CD4-positive, CD25-positive, alpha-beta regulatory T cell (primary cell): ENCODE data around the gene PCSK4. TPM values are rescaled to one million over a fixed set of nuclear protein-coding genes. Genes with fewer than 3 reads are reported as not detected.
"Not testable (repeated sequence)": the region's sequence is repeated elsewhere in the genome, so short reads cannot be mapped to it uniquely, and the experiment has no call there.

ENCODE experiments used
- ATAC-seq, 2 donors: fragments of 150-1000 bp; cut with Tn5 transposase; one replicate each; pipeline ENCODE4 v1.10.0; 2021; ENCODE audit warnings: low read depth in 2 of 2, moderate number of reproducible peaks in 2 of 2, moderate library complexity in 1 of 2
- DNase-seq, 3 donors: peaks; one replicate each; pipeline versions ENCODE4 v3.0.0 to v3.0.0-alpha.2; 2012 to 2022; ENCODE audit warnings: mixed read lengths in 1 of 3
- H3K27ac ChIP-seq: one replicate; pipeline ENCODE4 v1.7.0; 2013; ENCODE audit warnings: mild to moderate bottlenecking, low read length; ENCODE audit not compliant: insufficient read depth, poor library complexity, severe bottlenecking
- H3K27me3 ChIP-seq: one replicate; pipeline ENCODE4 v1.7.0; 2013; ENCODE audit warnings: low read length; ENCODE audit not compliant: control insufficient read depth, insufficient read depth
- H3K36me3 ChIP-seq: one replicate; pipeline ENCODE4 v1.7.0; 2013; ENCODE audit warnings: mild to moderate bottlenecking, low read length, moderate library complexity; ENCODE audit not compliant: control insufficient read depth, insufficient read depth
- H3K4me1 ChIP-seq: 2 replicates; pipeline ENCODE4 v1.7.0; 2013; ENCODE audit warnings: mild to moderate bottlenecking, low read length; ENCODE audit not compliant: insufficient read depth, control insufficient read depth, poor library complexity, severe bottlenecking
- H3K4me3 ChIP-seq: one replicate; pipeline ENCODE4 v1.7.0; 2013; ENCODE audit warnings: low read depth, mild to moderate bottlenecking, low read length, moderate library complexity
- H3K9me3 ChIP-seq, 2 experiments: 1 replicate in 1 of 2; 2 replicates in 1 of 2; pipeline ENCODE4 v1.7.0; 2013; ENCODE audit warnings: low read length in 2 of 2, mild to moderate bottlenecking in 1 of 2, moderate library complexity in 1 of 2; ENCODE audit not compliant: control insufficient read depth in 2 of 2
- H3K27ac Mint-ChIP-seq, 3 donors: one replicate each; pipeline ENCODE4 v1.8.0; 2020 to 2022; ENCODE audit warnings: mild to moderate bottlenecking in 3 of 3, mixed read lengths in 3 of 3, moderate library complexity in 2 of 3
- H3K27me3 Mint-ChIP-seq: one replicate; pipeline ENCODE4 v1.8.0; 2022; ENCODE audit warnings: mild to moderate bottlenecking, mixed read lengths
- H3K36me3 Mint-ChIP-seq: one replicate; pipeline ENCODE4 v1.8.0; 2020; ENCODE audit warnings: mixed read lengths
- H3K4me1 Mint-ChIP-seq, 4 donors: one replicate each; pipeline ENCODE4 v1.8.0; 2020 to 2022; ENCODE audit warnings: mixed read lengths in 4 of 4, mild to moderate bottlenecking in 1 of 4
- H3K4me3 Mint-ChIP-seq, 4 donors: one replicate each; pipeline ENCODE4 v1.8.0; 2020 to 2022; ENCODE audit warnings: mild to moderate bottlenecking in 4 of 4, mixed read lengths in 4 of 4, moderate library complexity in 3 of 4
- H3K9me3 Mint-ChIP-seq, 7 donors: one replicate each; pipeline ENCODE4 v1.8.0; 2020 to 2022; ENCODE audit warnings: mixed read lengths in 7 of 7, mild to moderate bottlenecking in 3 of 7, moderate library complexity in 2 of 7
- polyA plus RNA-seq, 4 donors: library from polyadenylated mRNA; unstranded; fragments of 300-500 nt; fragmentation: Illumina TruSeq; gene quantifications; one replicate each; pipeline ENCODE4 v1.2.3, GENCODE V29; 2021
- total RNA-seq: library from RNA; stranded (reverse); gene quantifications from one replicate; pipeline ENCODE4 v1.2.3, GENCODE V29; 2022

PCSK4 gene
- total and polyA plus RNA-seq, 5 donors from 2014 or later: 0.08 to 1.3 (median 0.79) TPM; not detected in 1

DNA sequence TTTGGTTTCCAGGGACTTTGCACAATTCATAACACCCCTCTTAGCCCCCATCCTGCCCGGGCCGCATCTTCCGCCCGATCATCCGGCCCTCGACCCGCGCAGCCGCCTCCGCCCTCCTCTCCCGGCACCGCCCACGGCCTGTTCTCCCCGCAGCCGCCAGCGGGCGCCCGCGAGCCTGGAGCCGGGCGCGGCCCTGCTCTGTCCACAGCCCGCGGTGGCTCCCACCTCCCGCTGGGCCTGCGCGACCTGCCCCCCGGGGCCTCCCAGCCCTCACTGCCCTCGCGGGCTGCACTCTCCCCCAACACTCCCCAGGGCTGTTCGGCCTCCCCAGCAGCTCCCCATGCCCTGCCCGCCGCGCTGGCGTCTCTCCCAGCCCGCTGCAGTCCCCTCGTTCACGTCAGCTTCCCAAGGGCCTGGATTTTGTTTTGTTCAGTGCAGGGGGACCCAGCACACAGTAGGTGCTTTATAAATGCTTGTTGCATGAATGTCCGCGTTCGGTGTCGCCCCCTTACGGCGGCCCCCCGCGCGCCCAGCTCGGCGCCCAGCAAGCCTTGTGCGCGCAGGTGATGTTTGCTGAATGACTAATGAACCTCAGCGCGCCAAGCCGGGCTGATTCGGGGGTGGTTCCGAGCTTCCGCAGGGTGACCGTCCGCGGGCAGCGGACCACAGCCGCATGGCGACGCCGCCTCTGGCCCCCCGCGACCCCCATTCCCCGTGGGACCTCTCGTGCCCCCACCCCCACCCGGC is 44.8 kb downstream of the PCSK4 start:
- Histone ChIP-seq H3K9me3 (no peaks in the 10 kb centered on the region), H3K27ac (no peak overlapping the region), H3K36me3 (peaks cover 15% of the 10 kb centered on the region), H3K4me3 (no peak overlapping the region), H3K4me1 (peaks cover 43% of the 10 kb centered on the region), H3K27me3 (peaks cover 6% of the 10 kb centered on the region)
- H3K27me3 Mint-ChIP-seq: peaks cover 35% of the 10 kb centered on the region
- H3K27ac Mint-ChIP-seq: peak overlapping the region in 1 of 3 donors; percentile 69
- DNase-seq: peak; percentile 61 to 77 (median 77)
- H3K36me3 Mint-ChIP-seq: peaks cover 4% of the 10 kb centered on the region
- peak overlapping the region; percentile 71 to 89 (median 80) for H3K4me3 Mint-ChIP-seq
- H3K9me3 Mint-ChIP-seq: peaks cover 0 to 3% (median 0%) of the 10 kb centered on the region in 7 donors
- ATAC-seq: peak; percentile 88 to 90
- peaks cover 0 to 46% (median 15%) of the 10 kb centered on the region in 4 donors for H3K4me1 Mint-ChIP-seq

GRCh38 chr19:1441677-1442438 is 48.3 kb downstream of the PCSK4 start:
- peaks cover 4% of the 10 kb centered on the region for H3K36me3 Mint-ChIP-seq
- ATAC-seq: no peak
- no peak for DNase-seq
- H3K9me3 Mint-ChIP-seq: peaks cover 0 to 2% (median 0%) of the 10 kb centered on the region in 7 donors
- no peak overlapping the region for H3K27ac Mint-ChIP-seq
- Histone ChIP-seq H3K27ac (no peak overlapping the region), H3K4me3 (no peak overlapping the region), H3K36me3 (peaks cover 17% of the 10 kb centered on the region), H3K9me3 (no peaks in the 10 kb centered on the region), H3K4me1 (peaks cover 48% of the 10 kb centered on the region), H3K27me3 (no peaks in the 10 kb centered on the region)
- peaks cover 18% of the 10 kb centered on the region for H3K27me3 Mint-ChIP-seq
- peaks cover 0 to 47% (median 15%) of the 10 kb centered on the region in 4 donors for H3K4me1 Mint-ChIP-seq
- peak overlapping the region; percentile 52 to 98 (median 76) for H3K4me3 Mint-ChIP-seq

DNA sequence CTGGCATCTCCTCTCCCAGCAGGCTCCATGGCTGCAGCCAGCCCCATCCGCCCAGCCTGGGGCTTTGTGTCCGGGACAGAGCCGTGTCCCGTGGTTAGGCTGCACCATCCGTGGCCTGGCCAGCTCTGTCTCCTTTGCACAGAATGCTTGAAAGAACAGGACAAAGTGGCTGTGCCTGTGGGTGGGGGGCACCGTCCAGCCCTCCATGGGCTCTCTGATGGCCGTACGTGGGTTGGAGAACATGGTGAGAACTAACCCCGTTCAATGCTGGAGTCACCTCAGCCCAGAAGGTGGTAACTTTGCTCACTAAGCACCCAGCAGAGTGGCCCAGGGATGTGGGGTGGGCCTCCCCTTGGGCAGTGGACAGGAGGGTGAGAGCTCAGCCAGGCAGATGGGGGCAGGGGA is 49.1 kb downstream of the PCSK4 start:
- peaks cover 0 to 2% (median 0%) of the 10 kb centered on the region in 7 donors for H3K9me3 Mint-ChIP-seq
- H3K27me3 Mint-ChIP-seq: peaks cover 18% of the 10 kb centered on the region
- DNase-seq: no peak
- Histone ChIP-seq H3K4me3 (no peak overlapping the region), H3K4me1 (peaks cover 40% of the 10 kb centered on the region), H3K27ac (no peak overlapping the region), H3K36me3 (peaks cover 17% of the 10 kb centered on the region), H3K9me3 (no peaks in the 10 kb centered on the region), H3K27me3 (no peaks in the 10 kb centered on the region)
- ATAC-seq: no peak
- H3K4me1 Mint-ChIP-seq: peaks cover 0 to 45% (median 15%) of the 10 kb centered on the region in 4 donors
- peak overlapping the region in 3 of 4 donors; percentile 70 to 98 (median 90) for H3K4me3 Mint-ChIP-seq
- H3K36me3 Mint-ChIP-seq: peaks cover 4% of the 10 kb centered on the region
- peak overlapping the region in 1 of 3 donors; percentile 51 for H3K27ac Mint-ChIP-seq

DNA sequence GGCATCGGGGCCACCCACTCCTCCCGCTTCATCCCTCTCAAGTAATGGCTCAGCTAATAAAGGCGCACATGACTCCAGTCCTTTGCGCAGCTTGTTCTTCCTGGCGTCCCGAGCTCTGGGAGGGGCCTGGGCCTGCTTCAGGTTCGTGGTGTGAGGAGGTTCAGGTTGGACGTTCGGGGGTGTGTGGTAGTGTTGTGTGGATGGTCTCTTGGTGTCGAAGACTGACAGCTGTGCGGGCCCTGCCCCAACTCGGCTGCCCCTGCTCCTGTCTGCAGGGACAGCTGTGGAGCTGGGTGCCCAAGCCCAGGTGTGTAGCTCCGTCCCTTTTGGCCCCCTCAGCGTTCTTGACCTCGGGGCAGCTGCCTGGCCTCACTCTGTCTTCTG is 49.7 kb downstream of the PCSK4 start:
- ATAC-seq (no peak), DNase-seq (no peak)
- Histone ChIP-seq H3K36me3 (peaks cover 20% of the 10 kb centered on the region), H3K27me3 (no peaks in the 10 kb centered on the region), H3K27ac (no peak overlapping the region), H3K9me3 (no peaks in the 10 kb centered on the region), H3K4me3 (no peak overlapping the region), H3K4me1 (peaks cover 34% of the 10 kb centered on the region)
- Mint-ChIP-seq H3K27ac (peak overlapping the region; percentile 34 to 75 (median 73)), H3K9me3 (peaks cover 0 to 2% (median 0%) of the 10 kb centered on the region in 7 donors), H3K4me1 (peaks cover 0 to 44% (median 14%) of the 10 kb centered on the region in 4 donors), H3K4me3 (peak overlapping the region; percentile 54 to 98 (median 80)), H3K27me3 (peaks cover 17% of the 10 kb centered on the region), H3K36me3 (peaks cover 5% of the 10 kb centered on the region)

DNA sequence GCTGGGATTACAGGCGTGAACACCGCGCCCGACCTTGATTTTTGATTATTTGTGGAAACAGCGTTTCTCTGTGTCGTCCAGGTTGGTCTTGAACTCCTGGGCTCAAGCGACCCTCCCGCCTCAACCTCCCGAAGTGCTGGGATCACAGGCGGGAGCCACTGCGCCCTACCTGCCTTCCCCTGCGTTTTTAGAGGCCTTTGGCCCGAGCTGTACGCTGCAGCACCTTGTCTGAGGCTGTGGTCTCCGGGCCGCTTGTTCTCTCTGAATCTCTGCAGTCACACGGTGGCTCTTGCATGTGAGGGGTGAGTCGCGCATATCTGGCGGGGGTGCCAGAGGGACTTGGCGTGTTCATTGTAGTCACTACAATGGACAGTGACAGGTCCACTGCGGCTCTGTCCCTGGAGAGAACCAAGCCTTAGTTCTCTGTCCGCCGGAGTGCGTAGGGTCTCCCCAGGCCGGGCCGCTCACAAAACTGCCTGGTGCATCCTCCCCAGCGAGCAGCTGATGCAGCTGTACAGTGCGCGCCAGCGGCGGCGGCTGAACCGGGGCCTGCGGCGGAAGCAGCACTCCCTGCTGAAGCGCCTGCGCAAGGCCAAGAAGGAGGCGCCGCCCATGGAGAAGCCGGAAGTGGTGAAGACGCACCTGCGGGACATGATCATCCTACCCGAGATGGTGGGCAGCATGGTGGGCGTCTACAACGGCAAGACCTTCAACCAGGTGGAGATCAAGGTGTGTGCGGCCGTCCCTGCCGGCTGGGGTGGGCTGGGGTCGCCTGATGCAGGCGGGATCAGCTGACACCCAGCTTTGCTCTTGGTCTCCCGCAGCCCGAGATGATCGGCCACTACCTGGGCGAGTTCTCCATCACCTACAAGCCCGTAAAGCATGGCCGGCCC is 50.4 kb downstream of the PCSK4 start:
- DNase-seq, H3K36me3 Mint-ChIP-seq, ATAC-seq, H3K27me3 ChIP-seq, H3K9me3 Mint-ChIP-seq, H3K9me3 ChIP-seq, H3K4me3 ChIP-seq: not testable (repeated sequence)
- peak overlapping the region; percentile 90 to 99 (median 98) for H3K4me3 Mint-ChIP-seq
- H3K4me1 Mint-ChIP-seq: peaks cover 0 to 38% (median 13%) of the 10 kb centered on the region in 4 donors
- H3K27me3 Mint-ChIP-seq: peaks cover 14% of the 10 kb centered on the region
- peaks cover 28% of the 10 kb centered on the region for H3K4me1 ChIP-seq
- peak overlapping the region; percentile 79 to 98 (median 96) for H3K27ac Mint-ChIP-seq
- H3K36me3 ChIP-seq: peaks cover 24% of the 10 kb centered on the region
- H3K27ac ChIP-seq: peak overlapping the region; percentile 87

- Mint-ChIP-seq H3K4me1 (peaks cover 0 to 32% (median 13%) of the 10 kb centered on the region in 4 donors), H3K4me3 (peak overlapping the region; percentile 90 to 99 (median 98)), H3K27me3 (peaks cover 9% of the 10 kb centered on the region), H3K27ac (peak overlapping the region; percentile 60 to 98 (median 96)), H3K9me3 (peaks cover 0 to 2% (median 0%) of the 10 kb centered on the region in 7 donors), H3K36me3 (peaks cover 7% of the 10 kb centered on the region)
- Histone ChIP-seq H3K36me3 (peaks cover 31% of the 10 kb centered on the region), H3K4me3 (peak overlapping the region; percentile 78), H3K27ac (peak overlapping the region; percentile 87), H3K9me3 (no peaks in the 10 kb centered on the region), H3K27me3 (no peaks in the 10 kb centered on the region), H3K4me1 (peaks cover 25% of the 10 kb centered on the region)
- no peak for DNase-seq
- ATAC-seq: no peak
These were observed 51.2 kb downstream of the PCSK4 start for GRCh38 chr19:1438933-1439354.
